GM18858 (cell line): Measurements from ENCODE around the gene FAM81A.

Source experiments
- ATAC-seq: cut with Tn5 transposase; IDR thresholded peaks from one replicate; pipeline ENCODE4 v1.9.1; 2021; ENCODE audit not compliant: unreplicated experiment

FAM81A gene

GRCh38 chr15:59539799-59540198, 101.8 kb downstream of the FAM81A start:
- ATAC-seq, result no peak

DNA sequence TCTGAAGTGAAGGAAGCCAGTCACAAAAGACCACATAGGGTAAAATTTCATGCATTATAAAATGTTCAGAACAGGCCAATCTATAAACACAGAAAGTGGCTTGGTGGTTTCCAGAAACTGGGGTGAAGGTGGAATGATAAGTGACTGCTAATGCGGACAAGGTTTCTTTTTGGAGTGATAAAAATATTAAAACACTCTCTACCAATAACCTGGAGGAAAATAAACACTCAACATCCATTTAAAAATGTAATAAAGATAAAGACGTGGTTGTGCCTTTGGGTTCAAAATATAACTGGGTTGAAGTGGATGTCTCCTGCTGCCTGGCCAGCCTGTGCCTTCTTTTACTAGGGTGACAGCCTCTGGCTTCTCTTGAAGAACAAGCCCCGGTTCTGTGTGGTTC, 102.7 kb downstream of the FAM81A start:
- ATAC-seq, result no peak

DNA sequence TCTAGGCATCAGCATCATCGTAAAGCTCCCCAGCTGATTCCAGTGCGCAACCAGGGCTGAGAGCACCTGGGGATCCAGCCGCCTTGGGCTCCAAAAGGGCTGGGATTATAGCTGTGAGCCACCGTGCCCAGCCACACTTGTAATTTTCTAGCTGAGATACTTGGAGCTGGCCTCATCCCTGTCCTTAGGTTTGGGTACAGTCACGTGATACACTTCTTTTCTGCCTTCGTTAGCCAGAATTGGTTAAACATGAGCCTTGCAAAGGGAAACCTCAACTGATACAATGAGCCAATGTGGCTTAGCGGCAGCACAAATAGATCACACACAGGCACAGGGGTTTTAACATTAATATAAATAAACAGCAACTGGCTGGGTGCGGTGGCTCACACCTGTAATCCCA, 103.8 kb downstream of the FAM81A start:
- no peak for ATAC-seq

- no peak for ATAC-seq
Measured at GRCh38 chr15:59543721-59544547, 105.9 kb downstream of the FAM81A start.

GRCh38 chr15:59545573-59545972, 107.6 kb downstream of the FAM81A start:
- no peak for ATAC-seq

DNA sequence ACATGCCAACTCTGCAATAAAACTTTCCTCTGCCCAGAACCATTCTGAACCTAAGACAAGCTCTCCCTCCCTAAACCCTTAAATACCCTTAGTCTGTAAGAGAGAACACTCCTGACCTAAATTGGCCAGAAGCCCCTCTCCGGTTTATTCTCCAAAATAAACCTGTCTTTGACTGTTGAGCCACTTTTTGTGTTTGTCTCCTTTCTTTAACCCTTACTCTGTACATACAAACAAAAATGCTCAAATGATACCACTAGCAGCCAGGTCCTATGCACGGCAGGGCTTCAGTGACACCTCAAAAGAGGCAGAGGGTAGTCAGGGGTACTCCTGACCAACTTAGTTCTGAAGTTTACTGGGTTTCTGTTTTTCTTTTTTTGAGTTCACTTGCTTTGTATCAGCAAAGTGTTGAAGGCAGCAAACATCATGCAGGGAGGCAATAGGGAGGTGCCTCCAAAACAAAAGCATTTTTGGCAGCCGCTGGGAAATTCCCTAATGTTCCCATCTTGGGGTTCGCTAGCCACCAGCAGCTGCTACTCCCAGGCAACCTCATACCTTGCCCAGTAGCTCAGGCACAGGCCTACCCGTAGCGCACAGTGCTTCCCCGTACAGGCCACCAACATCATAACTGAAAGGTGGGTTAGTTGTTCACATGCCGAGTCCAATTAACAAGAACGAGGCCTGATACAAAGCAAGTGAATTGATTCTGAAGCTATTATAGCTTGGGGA, 110.7 kb downstream of the FAM81A start:
- no peak for ATAC-seq

- no peak for ATAC-seq
Measured at GRCh38 chr15:59549301-59550185, 111.6 kb downstream of the FAM81A start.

GRCh38 chr15:59550530-59550929, 112.5 kb downstream of the FAM81A start:
- no peak for ATAC-seq

DNA sequence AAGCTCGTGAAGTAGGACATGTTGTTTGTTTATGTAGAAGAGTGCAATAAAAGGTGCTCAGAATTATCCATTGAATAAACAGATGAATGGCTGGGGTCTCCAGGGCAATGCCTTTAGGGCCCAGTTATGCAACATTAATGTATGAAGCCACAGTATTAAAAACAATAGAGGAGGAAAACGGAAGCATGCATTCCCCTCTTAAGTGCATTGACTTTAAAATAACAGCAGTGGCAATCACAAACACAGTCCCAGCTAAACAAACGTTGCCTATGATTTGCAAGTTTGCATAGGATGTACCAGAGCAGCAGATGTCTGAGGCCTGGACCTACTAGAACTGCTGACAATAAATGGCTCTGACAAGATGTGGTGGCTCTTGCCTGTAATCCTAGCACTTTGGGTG, 113.0 kb downstream of the FAM81A start:
- ATAC-seq, result no peak

DNA sequence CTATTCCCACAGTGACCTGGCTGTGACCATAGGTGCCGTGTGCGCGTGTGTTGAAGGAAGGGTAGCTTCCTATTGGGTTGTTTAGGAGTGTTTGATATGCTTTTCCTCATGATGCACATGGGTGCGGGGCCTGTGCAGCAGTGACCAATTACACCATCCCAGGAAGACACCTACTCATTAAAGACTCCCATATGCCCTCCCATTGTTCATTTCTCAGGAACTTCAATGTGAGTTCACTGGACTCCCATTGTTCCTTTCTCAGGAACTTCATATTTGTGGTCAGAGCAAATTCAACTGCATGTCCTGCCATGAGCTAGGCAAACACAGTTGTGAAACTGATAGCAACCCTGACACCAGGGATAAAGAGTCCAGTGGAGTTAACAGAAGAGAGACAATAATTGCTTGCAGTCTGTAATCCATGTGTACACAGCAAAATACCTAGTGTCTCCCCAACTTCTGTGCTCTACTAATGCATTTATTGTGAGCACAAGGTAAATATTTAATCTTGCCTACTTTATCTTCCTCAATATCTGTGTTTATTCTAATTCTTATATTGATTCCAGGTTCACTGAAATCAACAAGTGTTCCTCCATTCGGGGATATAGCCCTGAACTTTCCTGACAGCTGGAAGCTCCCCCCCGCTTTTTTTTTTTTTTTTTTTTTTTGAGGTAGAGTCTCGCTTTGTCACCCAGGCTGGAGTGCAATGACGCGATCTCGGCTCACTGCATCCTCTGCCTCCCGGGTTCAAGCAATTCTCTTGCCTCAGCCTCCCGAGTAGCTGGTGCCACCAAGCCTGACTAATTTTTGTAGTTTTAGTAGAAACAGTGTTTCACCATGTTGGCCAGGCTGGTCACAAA, 116.1 kb downstream of the FAM81A start:
- no peak for ATAC-seq

GRCh38 chr15:59555696-59556095, 117.7 kb downstream of the FAM81A start:
- no peak for ATAC-seq

- no peak for ATAC-seq
Measured at GRCh38 chr15:59556380-59556779, 118.4 kb downstream of the FAM81A start.

DNA sequence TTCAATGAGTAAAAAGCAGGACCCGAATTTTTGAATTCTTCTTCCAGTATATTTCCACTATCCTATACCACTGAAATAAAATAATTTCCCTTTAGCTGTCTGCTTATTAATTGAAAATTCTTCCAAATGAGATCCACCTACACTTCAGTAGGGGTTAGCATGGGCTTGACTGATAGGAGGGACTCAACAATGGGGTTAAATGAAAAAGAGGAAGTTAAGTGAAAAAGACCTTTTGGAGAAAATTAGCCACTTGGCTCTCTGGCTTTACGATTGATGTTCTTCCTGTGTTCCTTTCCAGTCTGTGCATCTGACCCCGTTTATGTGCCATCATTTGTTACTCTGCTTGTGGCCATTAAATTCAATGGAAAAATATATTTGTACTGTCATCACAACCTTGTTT, 119.6 kb downstream of the FAM81A start:
- no peak for ATAC-seq

GRCh38 chr15:59558851-59559250, 120.9 kb downstream of the FAM81A start:
- ATAC-seq, result no peak

GRCh38 chr15:59561547-59561946, 123.6 kb downstream of the FAM81A start:
- ATAC-seq, result no peak

DNA sequence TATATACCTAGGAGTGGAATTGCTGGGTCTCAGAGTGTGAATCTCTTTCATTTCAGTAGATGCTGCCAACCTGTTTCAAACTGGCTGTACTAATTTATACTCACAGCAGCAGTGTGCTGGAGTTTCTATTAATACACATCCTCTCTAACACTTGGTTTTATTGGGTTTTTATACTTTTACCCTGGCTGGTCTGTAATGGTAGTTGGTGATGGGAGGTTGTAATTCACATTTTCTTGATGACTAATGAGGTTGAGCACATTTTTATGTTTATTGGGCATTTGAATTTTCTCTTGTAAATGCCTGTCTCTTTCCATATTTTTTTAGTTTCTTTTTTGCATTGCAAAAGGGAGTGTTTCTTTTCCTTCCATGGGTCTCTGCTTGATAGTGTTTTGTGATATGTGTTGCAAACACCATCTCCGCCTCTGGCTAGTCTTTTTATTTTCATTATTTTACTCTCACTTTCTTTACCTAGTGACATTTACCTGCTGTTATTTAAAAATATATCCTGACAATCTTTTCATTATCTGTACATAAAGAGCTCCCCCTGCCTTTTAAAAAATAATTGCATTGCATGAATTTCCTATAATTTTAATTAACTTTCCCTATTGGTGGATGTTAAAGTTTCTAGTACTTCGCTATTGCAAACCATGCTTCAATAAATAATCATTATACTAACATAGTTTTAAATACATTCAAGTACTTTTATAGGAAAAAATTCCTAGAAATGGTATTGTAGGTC, 124.6 kb downstream of the FAM81A start:
- no peak for ATAC-seq

DNA sequence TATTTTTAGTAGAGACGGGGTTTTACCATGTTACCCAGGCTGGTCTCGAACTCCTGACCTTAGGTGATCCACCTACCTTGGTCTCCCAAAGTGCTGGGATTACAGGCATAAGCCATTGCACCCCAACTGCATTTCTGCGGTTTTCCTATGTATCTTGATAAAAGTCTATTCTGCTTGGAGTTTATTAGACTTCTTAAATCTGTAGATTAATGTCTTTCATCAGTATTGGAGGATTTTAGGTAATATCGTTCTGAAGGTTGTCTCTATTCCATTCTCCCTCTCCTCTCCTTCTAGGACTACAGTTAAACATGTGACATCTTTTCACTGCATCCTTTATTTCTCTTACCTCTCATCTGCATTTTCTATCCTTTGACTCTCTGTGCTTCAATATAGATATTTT, 127.3 kb downstream of the FAM81A start:
- no peak for ATAC-seq

GRCh38 chr15:59567324-59567723, 129.3 kb downstream of the FAM81A start:
- ATAC-seq, result no peak

GRCh38 chr15:59569477-59569876, 131.5 kb downstream of the FAM81A start:
- no peak for ATAC-seq

DNA sequence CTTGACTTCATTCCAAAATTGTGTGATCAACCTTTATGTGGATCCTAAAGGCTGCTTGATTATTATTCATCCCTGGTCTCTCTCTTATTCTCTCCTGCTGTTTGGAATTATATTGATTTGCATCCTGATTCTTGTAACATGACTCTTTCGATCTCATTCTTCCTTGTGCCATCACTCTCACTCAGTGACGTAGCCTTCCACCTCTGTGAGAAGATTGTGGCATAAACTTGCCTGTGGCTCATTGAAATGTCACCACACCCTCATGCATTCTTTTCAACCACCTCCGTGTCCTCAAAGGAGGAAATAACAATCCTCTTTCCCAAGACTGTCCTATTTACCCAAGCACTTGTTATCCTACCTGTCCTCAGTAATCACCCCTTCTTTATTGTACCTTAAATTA, 132.3 kb downstream of the FAM81A start:
- no peak for ATAC-seq
